Thymus (tissue), 11 donors: ENCODE data around the gene RNF166. TPM values are rescaled to one million over a fixed set of nuclear protein-coding genes. Genes with fewer than 3 reads are reported as not detected.
"Not testable (repeated sequence)": the region's sequence is repeated elsewhere in the genome, so short reads cannot be mapped to it uniquely, and the experiment has no call there.

Experiments
- DNase-seq, 9 donors: peaks; one replicate each; pipeline ENCODE4 v3.0.0-alpha.2; 2013; ENCODE audit warnings: low spot score in 9 of 9, low read depth in 6 of 9, missing footprints in 1 of 9
- H3K27ac ChIP-seq, 2 donors: one replicate each; pipeline ENCODE4 v1.5.1; 2013; ENCODE audit warnings: control low read depth in 1 of 2, low read depth in 1 of 2, low read length in 1 of 2, mild to moderate bottlenecking in 1 of 2, moderate library complexity in 1 of 2
- H3K27me3 ChIP-seq, 2 donors: one replicate each; pipeline ENCODE4 v1.5.1; 2013; ENCODE audit warnings: low read length in 1 of 2; ENCODE audit not compliant: control insufficient read depth in 2 of 2, insufficient read depth in 1 of 2
- H3K36me3 ChIP-seq, 2 donors: one replicate each; pipeline ENCODE4 v1.5.1; 2013; ENCODE audit warnings: low read length in 1 of 2, mild to moderate bottlenecking in 1 of 2, moderate library complexity in 1 of 2; ENCODE audit not compliant: control insufficient read depth in 2 of 2, insufficient read depth in 2 of 2
- H3K4me1 ChIP-seq, 2 donors: one replicate each; pipeline ENCODE4 v1.5.1; 2013; ENCODE audit warnings: low read length in 2 of 2; ENCODE audit not compliant: control insufficient read depth in 2 of 2, insufficient read depth in 2 of 2
- H3K4me3 ChIP-seq, 2 donors: one replicate each; pipeline ENCODE4 v1.5.1; 2013; ENCODE audit warnings: low read length in 2 of 2, control low read depth in 1 of 2, mild to moderate bottlenecking in 1 of 2
- H3K9me3 ChIP-seq, 2 donors: one replicate each; pipeline ENCODE4 v1.5.1; 2013; ENCODE audit warnings: low read length in 1 of 2, mild to moderate bottlenecking in 1 of 2; ENCODE audit not compliant: control insufficient read depth in 2 of 2, insufficient read depth in 1 of 2
- WGBS: extraction: QIAGEN DNeasy Blood & Tissue Kit; methylation state at CpG from one replicate; pipeline ENCODE4 v1.1.7; 2013; 5-methylcytosine and 5-hydroxymethylcytosine counted together
- polyA plus RNA-seq: library from polyadenylated mRNA; stranded (reverse); fragments of 200-250 nt; gene quantifications from one replicate; pipeline ENCODE4 v1.2.3, GENCODE V29; 2013
- total RNA-seq: library from RNA; stranded (reverse); fragments of 120-200 nt; gene quantifications from one replicate; pipeline ENCODE4 v1.2.4, GENCODE V29; 2013
- donor health status: healthy.

RNF166 gene
- total and polyA plus RNA-seq, 2 donors = 32.6 to 144 TPM

GRCh38 chr16:88676502-88677242, 29.5 kb downstream of the RNF166 start:
- no peak for DNase-seq
- Histone ChIP-seq H3K27me3 (no peaks in the 10 kb centered on the region), H3K36me3 (no peaks in the 10 kb centered on the region), H3K9me3 (peaks cover 0 to 5% of the 10 kb centered on the region in 2 donors), H3K27ac (no peak overlapping the region), H3K4me3 (no peak overlapping the region), H3K4me1 (peaks cover 8 to 11% of the 10 kb centered on the region in 2 donors)
- WGBS = 96% methylated on average over 22 of the region's 22 CpGs

DNA sequence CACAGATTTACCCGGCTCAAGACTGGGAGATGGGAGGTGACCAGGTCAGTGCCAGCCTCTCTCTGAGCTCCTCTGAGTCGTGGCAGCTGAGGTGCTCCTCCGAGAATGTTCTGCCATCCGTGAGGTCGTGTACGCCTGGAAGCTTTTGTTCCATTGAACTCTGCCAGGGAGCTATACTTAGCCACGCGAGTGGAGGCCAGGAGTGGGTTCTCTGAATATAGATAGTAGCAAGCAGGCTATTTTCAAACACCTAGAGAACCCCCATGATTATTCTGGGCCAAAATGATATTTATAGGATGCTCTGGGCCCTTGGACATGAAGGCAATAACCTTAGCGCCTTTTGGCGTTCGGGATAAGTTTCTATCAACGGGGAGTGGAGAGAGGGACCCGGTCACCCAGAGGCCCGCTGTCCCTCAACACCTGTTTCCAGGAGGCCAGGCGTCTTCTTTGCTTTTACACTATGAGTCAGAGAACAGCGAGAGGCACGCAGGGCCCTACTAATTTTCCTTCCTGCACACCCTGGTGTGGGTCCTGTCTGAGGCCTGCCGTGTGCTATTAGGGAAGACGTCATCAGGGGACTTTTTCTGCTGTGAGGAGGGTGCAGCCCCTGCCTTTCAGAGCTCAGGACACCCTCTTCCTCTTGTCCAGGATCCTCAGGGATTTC, 32.4 kb downstream of the RNF166 start:
- 97% methylated on average over 19 of the region's 19 CpGs for WGBS
- H3K36me3 ChIP-seq = no peaks in the 10 kb centered on the region

GRCh38 chr16:88672776-88673175, 33.4 kb downstream of the RNF166 start:
- no peaks in the 10 kb centered on the region for H3K27me3 ChIP-seq
- H3K4me3 ChIP-seq = no peak overlapping the region
- no peak for DNase-seq
- WGBS = 95% methylated on average over 11 of the region's 11 CpGs
- no peaks in the 10 kb centered on the region for H3K36me3 ChIP-seq
- H3K27ac ChIP-seq = no peak overlapping the region
- peaks cover 0 to 5% of the 10 kb centered on the region in 2 donors for H3K9me3 ChIP-seq
- H3K4me1 ChIP-seq = no peaks in the 10 kb centered on the region

More for the DNA sequence above, 32.4 kb downstream of the RNF166 start:
- Histone ChIP-seq H3K9me3 (peaks cover 0 to 5% of the 10 kb centered on the region in 2 donors), H3K4me1 (no peaks in the 10 kb centered on the region), H3K27me3 (no peaks in the 10 kb centered on the region), H3K27ac (no peak overlapping the region), H3K4me3 (no peak overlapping the region)
- no peak for DNase-seq

DNA sequence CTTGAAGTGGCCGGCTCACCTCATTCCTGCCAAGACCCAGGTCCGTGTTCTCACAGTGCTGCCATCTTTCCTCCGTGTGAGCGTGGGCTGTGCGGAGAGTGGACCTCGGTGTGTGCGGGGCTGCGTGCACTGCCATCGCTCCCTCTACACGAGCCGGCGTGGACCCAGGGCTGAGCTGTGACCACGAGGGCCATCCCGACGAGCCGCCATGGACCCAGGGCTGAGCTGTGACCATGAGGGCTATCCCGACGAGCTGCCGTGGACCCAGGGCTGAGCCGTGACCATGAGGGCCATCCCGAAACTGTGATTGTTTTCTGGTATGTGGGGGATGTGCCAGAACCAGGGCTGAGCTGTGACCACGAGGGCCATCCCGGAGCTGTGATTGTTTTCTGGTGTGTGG, 34.4 kb downstream of the RNF166 start:
- no peaks in the 10 kb centered on the region for H3K4me1 ChIP-seq
- H3K27me3 ChIP-seq = no peaks in the 10 kb centered on the region
- no peak for DNase-seq
- no peaks in the 10 kb centered on the region for H3K36me3 ChIP-seq
- WGBS = 97% methylated on average over 23 of the region's 23 CpGs
- H3K27ac ChIP-seq = no peak overlapping the region
- H3K9me3 ChIP-seq = peaks cover 0 to 2% of the 10 kb centered on the region in 2 donors
- no peak overlapping the region for H3K4me3 ChIP-seq

DNA sequence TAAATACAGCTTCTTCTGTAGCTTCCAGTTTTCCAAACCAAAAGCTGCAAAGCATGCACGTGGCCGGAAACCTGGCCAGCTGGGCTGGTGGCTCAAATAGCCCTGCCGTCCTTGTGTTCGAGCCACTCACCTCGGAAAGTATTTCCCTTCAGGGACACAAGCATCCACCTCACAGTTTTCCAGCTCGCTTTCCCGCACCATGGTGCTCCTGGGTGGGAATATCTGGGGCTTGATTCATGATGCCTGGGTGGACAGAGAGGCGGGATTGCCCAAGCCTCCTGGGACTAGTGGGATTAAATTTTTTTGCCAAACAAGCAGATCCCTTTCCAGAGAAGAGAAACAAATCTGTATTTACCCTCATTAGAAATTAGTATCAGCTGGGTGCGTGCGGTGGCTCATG, 36.2 kb downstream of the RNF166 start:
- no peak overlapping the region for H3K4me3 ChIP-seq
- no peaks in the 10 kb centered on the region for H3K9me3 ChIP-seq
- DNase-seq = no peak
- H3K27ac ChIP-seq = no peak overlapping the region
- 97% methylated on average over 10 of the region's 10 CpGs for WGBS
- H3K36me3 ChIP-seq = no peaks in the 10 kb centered on the region
- H3K4me1 ChIP-seq = no peaks in the 10 kb centered on the region
- no peaks in the 10 kb centered on the region for H3K27me3 ChIP-seq

- 97% methylated on average over 8 of the region's 8 CpGs for whole genome bisulfite sequencing
- not testable (repeated sequence) for H3K27me3 ChIP-seq, DNase-seq, H3K4me3 ChIP-seq, H3K9me3 ChIP-seq, H3K27ac ChIP-seq, H3K4me1 ChIP-seq, H3K36me3 ChIP-seq
These were observed 36.7 kb downstream of the RNF166 start for GRCh38 chr16:88669493-88669892.

DNA sequence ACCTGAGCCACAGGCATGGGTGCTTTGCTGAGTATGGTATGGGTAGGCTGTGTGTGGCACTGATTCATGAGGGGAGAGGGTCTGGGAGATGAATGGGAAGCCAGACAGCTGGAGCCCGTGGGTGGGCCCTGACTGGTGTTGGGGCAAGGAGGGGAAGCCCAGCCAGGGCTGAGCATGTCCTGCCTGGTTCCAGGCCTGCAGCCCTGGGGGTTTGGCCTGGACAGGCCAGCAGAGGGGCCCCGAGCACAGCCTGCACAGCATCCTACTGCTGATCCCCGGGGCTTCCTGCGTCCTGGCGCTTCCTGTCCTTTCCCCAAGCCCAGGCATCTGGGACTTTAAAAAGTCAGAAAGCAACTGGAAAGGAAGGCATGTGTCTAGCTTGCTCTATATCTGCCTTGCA, 38.7 kb downstream of the RNF166 start:
- DNase-seq = no peak
- H3K4me1 ChIP-seq = peaks cover 0 to 8% of the 10 kb centered on the region in 2 donors
- no peaks in the 10 kb centered on the region for H3K9me3 ChIP-seq
- 91% methylated on average over 5 of the region's 5 CpGs for WGBS
- no peaks in the 10 kb centered on the region for H3K36me3 ChIP-seq
- H3K27ac ChIP-seq = no peak overlapping the region
- no peak overlapping the region for H3K4me3 ChIP-seq
- peaks cover 0 to 9% of the 10 kb centered on the region in 2 donors for H3K27me3 ChIP-seq

- peaks cover 0 to 13% of the 10 kb centered on the region in 2 donors for H3K27me3 ChIP-seq
- peaks cover 4 to 13% of the 10 kb centered on the region in 2 donors for H3K4me1 ChIP-seq
- H3K27ac ChIP-seq = no peak overlapping the region
- no peaks in the 10 kb centered on the region for H3K36me3 ChIP-seq
- H3K4me3 ChIP-seq = no peak overlapping the region
- H3K9me3 ChIP-seq = no peaks in the 10 kb centered on the region
- no peak for DNase-seq
- WGBS = 98% methylated on average over 3 of the region's 3 CpGs
These were observed 40.6 kb downstream of the RNF166 start for GRCh38 chr16:88665570-88665969.

DNA sequence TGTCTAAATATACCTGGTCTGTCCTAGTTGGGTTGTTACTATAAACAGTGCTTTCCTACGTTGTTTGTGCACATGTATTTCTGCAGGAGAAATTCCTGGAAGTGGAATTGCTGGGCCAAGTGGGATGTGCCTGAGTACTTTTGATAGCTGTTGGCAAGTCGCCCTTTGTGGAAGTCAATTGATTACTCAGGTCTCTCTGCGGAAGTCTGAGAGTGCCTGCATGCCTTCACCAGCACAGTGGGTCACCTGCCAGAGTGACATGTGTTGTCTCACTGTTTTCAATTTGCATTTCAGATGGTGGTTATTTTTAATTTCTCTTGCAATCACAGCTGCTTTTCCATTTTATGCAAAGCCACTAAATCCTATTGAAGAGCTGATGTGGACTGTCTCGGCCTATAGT, 41.1 kb downstream of the RNF166 start:
- no peak for DNase-seq
- no peak overlapping the region for H3K4me3 ChIP-seq
- 95% methylated on average over 4 of the region's 4 CpGs for WGBS
- H3K36me3 ChIP-seq = no peaks in the 10 kb centered on the region
- peaks cover 0 to 13% of the 10 kb centered on the region in 2 donors for H3K27me3 ChIP-seq
- H3K27ac ChIP-seq = no peak overlapping the region
- no peaks in the 10 kb centered on the region for H3K9me3 ChIP-seq
- H3K4me1 ChIP-seq = peaks cover 4 to 13% of the 10 kb centered on the region in 2 donors
